Lower leg skin (tissue), 3 donors: Measurements from ENCODE around the gene MUTYH.

Source experiments
- CTCF ChIP-seq, 3 donors: fragments of 450-650 bp; IDR thresholded peaks; one replicate each; pipeline ENCODE4 v1.5.1; 2016; ENCODE audit warnings: antibody characterized with exemption in 3 of 3, mild to moderate bottlenecking in 3 of 3, moderate library complexity in 2 of 3
- POLR2A ChIP-seq, 2 donors: fragments of 450-650 bp; IDR thresholded peaks; one replicate each; pipeline ENCODE4 v1.6.1; 2016 to 2017; ENCODE audit warnings: antibody characterized with exemption in 2 of 2, mild to moderate bottlenecking in 1 of 2, moderate library complexity in 1 of 2

DNA sequence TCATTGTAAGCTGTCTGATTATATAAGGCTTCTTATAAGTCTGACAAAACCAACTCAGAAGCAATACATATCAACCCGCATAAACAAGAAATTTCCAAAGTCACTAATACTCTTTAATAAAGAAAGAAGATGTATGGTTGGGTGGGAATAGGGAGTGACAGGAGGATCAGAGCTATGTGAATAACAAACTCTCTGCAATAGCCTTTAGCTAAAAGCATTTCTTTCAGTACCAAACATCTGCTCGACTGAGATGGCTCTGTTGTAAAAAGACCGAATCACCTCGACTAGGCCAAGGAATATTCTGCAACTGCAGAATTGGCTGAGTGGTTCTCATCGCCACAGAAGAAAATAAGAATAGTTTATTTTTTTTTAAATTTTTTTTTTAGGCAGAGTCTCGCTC is 39.3 kb upstream of the MUTYH start:
- TF ChIP-seq CTCF (IDR thresholded peaks at IDR 0.05), result no peak
- no peak for TF ChIP-seq POLR2A (IDR thresholded peaks at IDR 0.05)
